HCT116 (cell line): ENCODE data around the gene AGAP2.

Experiments
- ELF1 ChIP-seq: IDR thresholded peaks from 2 replicates; pipeline ENCODE4 v1.6.1; 2012; ENCODE audit warnings: low read depth, borderline replicate concordance
- EZH2 ChIP-seq: fragments of 200-600 bp; sonication (generic); IDR thresholded peaks from 2 replicates; pipeline ENCODE4 v1.6.1; 2017; ENCODE audit warnings: antibody characterized with exemption, mixed run types
- EZH2phosphoT487 ChIP-seq: fragments of 200-600 bp; IDR thresholded peaks from 2 replicates; pipeline ENCODE4 v1.6.1; 2018; ENCODE audit warnings: antibody characterized with exemption, borderline replicate concordance
- JUND ChIP-seq: IDR thresholded peaks from 2 replicates; pipeline ENCODE4 v1.6.1; 2012
- POLR2A ChIP-seq: IDR thresholded peaks from 2 replicates; pipeline ENCODE4 v1.7.0; 2011; ENCODE audit warnings: borderline replicate concordance; ENCODE audit not compliant: insufficient read depth, insufficient read length; ENCODE audit errors: extremely low read depth
- POLR2AphosphoS5 ChIP-seq: IDR thresholded peaks from 2 replicates; pipeline ENCODE4 v1.6.1; 2011; ENCODE audit warnings: mild to moderate bottlenecking, low read depth, low read length, moderate library complexity
- REST ChIP-seq: IDR thresholded peaks from 2 replicates; pipeline ENCODE4 v1.6.1; 2012; ENCODE audit warnings: low read depth
- SIN3A ChIP-seq: IDR thresholded peaks from 2 replicates; pipeline ENCODE4 v1.6.1; 2012; ENCODE audit warnings: low read depth
- SRF ChIP-seq: IDR thresholded peaks from 2 replicates; pipeline ENCODE4 v1.6.1; 2012; ENCODE audit warnings: low read depth
- ZFX ChIP-seq: fragments of 450-650 bp; IDR thresholded peaks from 2 replicates; pipeline ENCODE4 v1.6.1; 2017
- ZNF274 ChIP-seq: fragments of 200-500 bp; sonication (Bioruptor generic); IDR thresholded peaks from 2 replicates; pipeline ENCODE4 v1.6.1; 2014; ENCODE audit warnings: mild to moderate bottlenecking, low read depth, low read length, inconsistent platforms
- TF ChIP-seq, protein P1 (sequence below), 3 experiments: fragments of 200-600 bp in 1 of 3; sonication (generic) in 1 of 3; IDR thresholded peaks in 2 of 3; conservative IDR thresholded peaks in 1 of 3; 2 replicates each; pipeline ENCODE4 v1.5.1; 2012 to 2017; ENCODE audit warnings: low read depth in 2 of 3, low read length in 2 of 3, antibody characterized with exemption in 1 of 3, borderline replicate concordance in 1 of 3, control low read depth in 1 of 3, mild to moderate bottlenecking in 1 of 3, mixed read lengths in 1 of 3, mixed run types in 1 of 3, moderate library complexity in 1 of 3; ENCODE audit not compliant: insufficient read depth in 1 of 3
- TF ChIP-seq, protein P2 (sequence below): IDR thresholded peaks from 2 replicates; pipeline ENCODE4 v1.6.1; 2012

DNA sequence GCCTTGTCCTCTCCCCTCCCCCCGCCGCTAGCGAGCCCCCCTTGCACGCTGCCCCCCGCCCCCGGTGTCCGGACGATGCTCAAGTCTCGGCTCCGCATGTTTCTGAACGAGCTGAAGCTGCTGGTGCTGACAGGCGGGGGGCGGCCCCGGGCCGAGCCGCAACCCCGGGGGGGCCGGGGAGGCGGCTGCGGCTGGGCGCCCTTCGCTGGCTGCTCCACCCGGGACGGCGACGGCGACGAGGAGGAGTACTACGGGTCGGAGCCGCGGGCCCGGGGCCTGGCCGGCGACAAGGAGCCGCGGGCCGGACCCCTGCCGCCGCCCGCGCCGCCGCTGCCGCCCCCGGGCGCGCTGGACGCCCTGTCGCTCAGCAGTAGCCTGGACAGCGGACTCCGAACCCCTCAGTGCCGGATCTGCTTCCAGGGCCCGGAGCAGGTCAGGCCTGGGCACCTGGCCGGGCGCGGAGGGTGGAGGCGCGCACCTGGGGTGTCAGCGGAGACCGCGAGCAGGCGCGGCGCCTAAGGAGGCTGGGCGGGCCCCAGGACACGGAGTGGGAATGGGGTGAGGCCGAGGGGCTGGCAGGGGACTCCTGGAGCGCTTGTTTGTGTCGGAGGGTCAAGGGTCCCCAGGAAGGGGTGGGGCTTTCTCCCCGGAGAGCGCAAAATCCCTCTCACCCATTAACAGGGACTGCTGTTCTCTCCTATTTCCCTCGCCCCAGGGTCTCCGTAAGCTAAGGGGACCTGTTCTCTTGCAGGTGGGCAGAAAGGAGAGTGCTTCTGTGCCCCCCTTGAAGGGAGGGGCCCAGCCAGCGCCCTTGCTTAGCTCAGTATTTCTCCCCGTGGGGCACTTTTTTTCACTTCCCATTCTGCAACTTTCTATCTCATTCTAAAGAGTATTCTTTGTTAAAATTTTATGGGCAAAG is 17.2 kb upstream of the AGAP2 start:
- TF ChIP-seq, protein P1, sequence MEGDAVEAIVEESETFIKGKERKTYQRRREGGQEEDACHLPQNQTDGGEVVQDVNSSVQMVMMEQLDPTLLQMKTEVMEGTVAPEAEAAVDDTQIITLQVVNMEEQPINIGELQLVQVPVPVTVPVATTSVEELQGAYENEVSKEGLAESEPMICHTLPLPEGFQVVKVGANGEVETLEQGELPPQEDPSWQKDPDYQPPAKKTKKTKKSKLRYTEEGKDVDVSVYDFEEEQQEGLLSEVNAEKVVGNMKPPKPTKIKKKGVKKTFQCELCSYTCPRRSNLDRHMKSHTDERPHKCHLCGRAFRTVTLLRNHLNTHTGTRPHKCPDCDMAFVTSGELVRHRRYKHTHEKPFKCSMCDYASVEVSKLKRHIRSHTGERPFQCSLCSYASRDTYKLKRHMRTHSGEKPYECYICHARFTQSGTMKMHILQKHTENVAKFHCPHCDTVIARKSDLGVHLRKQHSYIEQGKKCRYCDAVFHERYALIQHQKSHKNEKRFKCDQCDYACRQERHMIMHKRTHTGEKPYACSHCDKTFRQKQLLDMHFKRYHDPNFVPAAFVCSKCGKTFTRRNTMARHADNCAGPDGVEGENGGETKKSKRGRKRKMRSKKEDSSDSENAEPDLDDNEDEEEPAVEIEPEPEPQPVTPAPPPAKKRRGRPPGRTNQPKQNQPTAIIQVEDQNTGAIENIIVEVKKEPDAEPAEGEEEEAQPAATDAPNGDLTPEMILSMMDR (IDR thresholded peaks at IDR 0.05 in 2 of 3, conservative IDR thresholded peaks at IDR 0.05 in 1 of 3; ENCODE audit: borderline replicate concordance in 1 of 3, insufficient read depth in 1 of 3, low read depth in 2 of 3, low read length in 2 of 3) = no peak
- no peak for TF ChIP-seq POLR2A
- TF ChIP-seq ZNF274 = no peak
- TF ChIP-seq SIN3A = no peak
- peak; percentile 60 for TF ChIP-seq ZFX
- no peak for TF ChIP-seq JUND
- no peak for TF ChIP-seq SRF
- no peak for TF ChIP-seq POLR2AphosphoS5
- no peak for TF ChIP-seq EZH2
- TF ChIP-seq EZH2phosphoT487 = no peak
- TF ChIP-seq, protein P2, sequence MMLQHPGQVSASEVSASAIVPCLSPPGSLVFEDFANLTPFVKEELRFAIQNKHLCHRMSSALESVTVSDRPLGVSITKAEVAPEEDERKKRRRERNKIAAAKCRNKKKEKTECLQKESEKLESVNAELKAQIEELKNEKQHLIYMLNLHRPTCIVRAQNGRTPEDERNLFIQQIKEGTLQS = no peak
- TF ChIP-seq ELF1 = no peak
- TF ChIP-seq REST = no peak
